Activated T-cell treated with anti-CD3 and anti-CD28 coated beads for 1 hour (primary cell): ENCODE data around the gene IZUMO4.
"Not testable (repeated sequence)": the region's sequence is repeated elsewhere in the genome, so short reads cannot be mapped to it uniquely, and the experiment has no call there.

Experiments
- DNase-seq: peaks from one replicate; pipeline ENCODE4 v3.0.0-alpha.2; 2020; ENCODE audit warnings: low read depth

IZUMO4 gene

DNA sequence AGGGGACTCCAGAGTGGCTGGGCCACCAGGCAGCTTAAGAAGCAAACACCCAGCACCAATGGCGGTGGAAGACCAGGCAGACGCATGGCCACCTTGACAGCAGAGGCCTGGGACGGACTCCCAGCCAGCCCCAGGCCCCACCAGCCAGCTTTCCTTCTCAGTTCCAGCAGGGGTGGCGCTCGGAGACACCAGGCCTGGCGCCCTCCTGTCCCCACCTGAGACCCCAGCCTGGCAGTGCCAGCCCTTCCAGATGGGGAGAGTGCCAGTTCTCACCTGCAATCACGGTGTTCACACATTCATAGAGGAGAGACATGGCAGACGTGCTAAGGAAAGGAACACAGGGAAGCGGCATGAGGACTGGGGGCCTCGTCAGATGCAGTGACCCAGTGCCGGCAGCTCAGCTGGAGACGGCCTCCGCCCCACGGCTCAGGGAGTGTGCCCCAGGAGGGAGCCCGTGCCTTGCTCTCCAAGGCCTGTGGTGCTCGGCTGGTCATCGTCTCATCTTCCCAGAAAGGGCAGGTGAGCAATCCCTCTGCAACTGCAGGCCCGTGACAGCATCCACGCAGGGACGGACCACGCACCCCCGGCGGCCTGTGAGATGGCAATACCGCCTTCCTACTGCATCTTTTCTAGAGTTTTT, 30.3 kb downstream of the IZUMO4 start:
- no peak for DNase-seq

- DNase-seq, result no peak
These were observed 31.0 kb downstream of the IZUMO4 start for GRCh38 chr19:2127758-2128157.

- DNase-seq, result not testable (repeated sequence)
These were observed 31.5 kb downstream of the IZUMO4 start for GRCh38 chr19:2128252-2128651.

GRCh38 chr19:2129022-2129421, 32.3 kb downstream of the IZUMO4 start:
- no peak for DNase-seq

DNA sequence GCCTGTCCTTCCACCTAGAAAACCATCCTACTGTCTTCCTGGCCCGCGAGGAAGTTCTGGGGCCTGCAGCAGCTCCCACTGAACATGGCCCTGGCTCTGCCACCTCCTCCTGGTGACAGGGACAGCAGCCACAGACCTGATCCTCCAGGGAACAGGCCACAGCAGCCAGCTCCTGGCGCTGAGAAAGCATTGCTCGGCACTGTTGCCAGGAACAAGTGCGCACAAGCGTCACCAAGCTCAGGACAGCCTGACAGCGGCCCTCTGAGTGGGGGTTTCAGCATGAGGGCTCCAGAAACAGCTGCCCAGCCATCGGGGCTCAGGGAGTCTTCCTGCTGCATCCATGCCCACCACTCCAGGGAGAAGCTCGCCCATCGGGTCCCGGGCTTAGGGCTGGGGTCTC, 32.8 kb downstream of the IZUMO4 start:
- no peak for DNase-seq

DNA sequence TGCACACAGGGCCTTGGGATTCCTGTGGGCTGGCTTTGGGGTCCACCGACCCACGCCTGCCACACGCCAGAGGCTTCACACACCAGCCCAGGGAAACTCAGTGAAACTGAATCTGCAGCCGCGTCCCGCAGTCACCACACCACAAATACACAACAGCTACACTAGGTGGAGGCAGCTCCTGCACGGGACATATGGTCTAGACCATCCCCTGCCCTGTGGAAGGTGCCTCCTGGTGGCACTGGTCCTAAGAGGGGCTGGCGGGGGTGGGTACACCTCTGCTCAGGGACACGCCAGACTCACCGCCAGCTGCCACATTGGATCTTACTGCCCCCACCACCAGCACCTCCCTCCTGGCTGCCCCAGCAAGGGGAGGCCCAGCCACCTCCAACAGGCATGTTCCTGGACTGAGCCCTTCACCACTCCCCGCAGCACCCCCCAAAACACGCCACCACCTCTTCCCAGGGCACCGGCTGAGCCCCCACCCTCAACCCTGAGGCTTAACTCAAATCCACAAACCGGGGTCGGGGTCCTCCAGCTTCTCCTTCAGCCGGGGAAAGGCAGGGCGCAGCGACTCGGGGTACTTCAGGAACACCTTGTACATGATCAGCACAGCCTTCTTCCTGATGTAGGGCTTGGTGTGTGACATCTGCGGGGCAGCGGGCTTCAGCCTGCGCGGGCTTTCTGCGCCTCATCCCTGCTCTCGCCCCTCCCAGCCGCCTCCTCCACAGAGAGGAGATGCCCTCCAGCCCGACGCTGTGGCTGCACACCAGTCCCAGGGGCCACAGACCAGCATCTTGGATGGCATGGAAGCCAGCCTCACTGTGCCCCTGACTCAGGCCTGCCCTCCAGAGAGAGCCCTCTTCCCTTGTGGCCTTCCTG, 33.4 kb downstream of the IZUMO4 start:
- no peak for DNase-seq

- not testable (repeated sequence) for DNase-seq
These were observed 34.6 kb downstream of the IZUMO4 start for GRCh38 chr19:2131012-2131975.

DNA sequence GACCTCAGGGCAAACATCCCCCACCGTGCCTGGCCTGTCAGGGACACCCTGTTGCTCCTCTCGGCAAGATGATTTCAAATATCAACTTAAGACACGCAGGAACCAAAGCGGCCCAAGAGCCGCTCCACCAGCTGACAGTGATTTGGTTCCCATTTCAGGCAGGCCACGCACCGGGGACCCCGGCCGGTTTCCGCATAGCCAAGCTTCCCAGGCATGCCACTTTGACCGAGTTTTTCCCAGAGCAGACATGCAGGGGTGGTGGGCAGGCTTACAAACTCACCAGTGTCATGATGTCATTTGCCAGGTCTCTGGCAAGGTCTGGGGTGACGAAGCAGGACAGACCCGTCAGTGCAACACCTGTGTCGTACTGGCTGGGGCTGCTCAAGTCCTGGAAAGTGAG, 35.5 kb downstream of the IZUMO4 start:
- DNase-seq, result no peak

DNA sequence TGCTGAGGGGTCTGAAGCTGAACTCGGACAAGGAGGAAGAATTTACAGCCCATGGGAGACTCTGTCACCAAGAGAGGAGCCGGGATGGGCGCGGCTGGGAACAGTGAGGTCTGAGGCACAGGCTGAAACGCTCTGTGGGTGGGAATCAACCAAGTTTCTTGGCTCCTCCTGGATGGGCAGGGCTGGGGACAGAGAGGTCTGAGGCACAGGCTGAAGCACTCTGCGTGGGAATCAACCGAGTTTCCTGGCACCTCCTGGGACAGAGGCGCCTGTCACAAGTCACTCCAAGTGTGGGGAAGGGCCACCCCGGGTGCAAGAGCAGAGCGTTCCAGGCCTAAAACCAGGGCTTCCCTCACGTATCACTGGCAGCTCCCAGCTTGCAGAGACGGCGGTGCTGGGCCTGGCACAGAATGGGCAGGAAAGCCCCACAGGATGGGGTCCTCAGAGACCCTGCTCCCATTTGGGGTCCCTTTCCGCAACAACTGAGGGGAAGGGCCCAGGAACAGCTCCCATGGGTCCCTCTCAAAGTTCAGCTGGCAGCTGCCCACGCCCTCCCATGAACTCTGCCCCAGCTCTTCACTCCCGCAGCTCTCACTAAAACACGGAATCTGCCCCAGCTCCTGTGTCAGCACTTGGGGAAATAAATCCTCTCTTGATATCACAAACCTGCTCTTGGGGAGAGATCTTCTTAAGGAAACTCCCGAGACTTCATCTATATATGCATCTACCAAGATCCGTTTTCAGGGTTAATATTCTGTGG, 36.2 kb downstream of the IZUMO4 start:
- no peak for DNase-seq

GRCh38 chr19:2135474-2136402, 39.0 kb downstream of the IZUMO4 start:
- no peak for DNase-seq

DNA sequence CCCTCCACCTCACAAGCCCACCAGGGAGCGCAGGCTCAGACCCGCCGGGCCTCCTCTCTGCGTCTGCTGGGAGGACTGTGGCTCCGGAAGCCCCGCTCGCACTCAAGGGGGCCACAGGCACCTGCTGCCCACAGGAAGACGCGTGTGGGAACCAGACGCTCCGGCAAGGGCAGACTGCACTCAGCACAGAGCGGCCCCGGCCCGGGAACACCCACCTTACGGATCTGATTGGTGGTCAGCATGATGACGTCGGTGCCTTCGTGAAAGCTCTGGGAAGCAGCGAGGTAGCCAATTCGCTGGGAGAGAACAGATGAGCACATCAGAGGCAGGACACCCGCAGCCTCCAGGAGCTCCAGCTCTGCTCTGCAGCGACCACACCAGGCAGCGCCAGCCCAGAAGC, 40.1 kb downstream of the IZUMO4 start:
- DNase-seq, result no peak

- no peak for DNase-seq
These were observed 41.5 kb downstream of the IZUMO4 start for GRCh38 chr19:2138061-2138728.

DNA sequence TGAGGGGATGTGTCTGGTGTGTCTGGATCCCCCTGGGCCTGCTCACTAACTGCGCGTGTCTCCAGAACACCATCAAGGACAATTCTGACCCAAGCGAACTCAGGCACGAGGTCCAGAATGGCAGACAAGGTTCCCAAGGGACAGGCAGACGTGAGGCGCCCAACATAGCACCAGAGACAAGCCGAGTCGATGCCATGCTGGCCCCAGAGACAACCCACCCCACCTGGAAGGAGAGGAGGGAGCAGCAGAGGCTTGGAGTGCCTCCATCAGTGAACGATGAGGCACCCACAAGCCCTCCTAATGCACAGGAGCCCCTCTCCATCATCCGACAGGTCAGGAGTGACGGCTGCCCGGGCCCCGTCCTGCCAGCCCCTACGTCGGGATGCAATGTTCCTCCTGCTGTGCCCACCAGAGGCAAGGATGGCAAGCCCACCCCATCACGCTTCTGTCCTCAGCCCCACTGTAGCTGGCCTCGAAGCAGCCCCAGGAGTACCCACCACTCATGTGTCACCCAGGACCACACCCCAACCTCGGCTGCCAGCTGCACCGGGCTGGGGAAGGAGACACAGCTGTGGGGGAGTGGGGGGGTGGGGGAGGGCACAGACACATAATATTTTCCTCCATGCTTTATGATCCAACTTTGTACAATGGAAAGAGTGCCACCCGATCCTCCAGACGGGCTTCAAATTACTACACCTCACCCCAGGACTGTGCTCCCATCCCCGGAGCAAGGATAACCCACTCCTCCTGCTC, 42.8 kb downstream of the IZUMO4 start:
- DNase-seq, result no peak

- no peak for DNase-seq
These were observed 43.4 kb downstream of the IZUMO4 start for GRCh38 chr19:2140138-2140569.

DNA sequence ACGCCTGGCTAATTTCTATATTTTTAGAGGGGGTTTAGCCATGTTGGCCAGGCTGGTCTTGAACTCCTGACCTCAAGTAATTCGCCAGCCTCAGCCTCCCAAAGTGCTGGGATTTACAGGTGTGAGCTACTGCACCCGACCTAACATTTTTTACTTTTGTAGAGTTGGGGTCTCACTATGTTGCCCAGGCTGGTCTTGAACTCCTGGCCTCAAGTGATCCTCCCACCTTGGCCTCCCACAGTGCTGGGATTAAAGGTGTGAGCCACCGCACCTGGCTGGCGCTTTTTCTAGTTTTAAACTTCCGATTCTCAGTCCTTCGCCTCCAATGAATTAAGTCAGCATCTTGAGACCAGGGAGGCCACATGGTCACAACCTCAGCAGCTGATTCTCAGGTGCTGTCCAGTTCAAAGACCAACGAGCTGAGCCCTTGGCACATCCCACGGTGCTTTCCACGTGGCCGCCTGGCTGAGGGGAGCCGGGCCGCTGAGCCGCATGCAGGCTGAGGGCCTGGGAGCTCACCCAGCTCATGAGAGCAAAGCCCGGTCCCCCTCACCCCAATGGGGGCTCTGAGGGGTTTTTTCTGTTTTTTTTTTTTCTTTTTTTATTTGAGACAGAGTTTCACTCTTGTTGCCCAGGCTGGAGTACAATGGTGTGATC, 45.6 kb downstream of the IZUMO4 start:
- no peak for DNase-seq

GRCh38 chr19:2144190-2144589, 47.5 kb downstream of the IZUMO4 start:
- no peak for DNase-seq

- no peak for DNase-seq
These were observed 49.1 kb downstream of the IZUMO4 start for GRCh38 chr19:2145831-2146241.

GRCh38 chr19:2148482-2149135, 51.9 kb downstream of the IZUMO4 start:
- DNase-seq, result no peak
